Mesodermal cell (in vitro differentiated cells): Measurements from ENCODE around the gene ZNF521.
"Not testable (repeated sequence)": the region's sequence is repeated elsewhere in the genome, so short reads cannot be mapped to it uniquely, and the experiment has no call there.

Source experiments
- H3K27ac ChIP-seq: 2 replicates; pipeline ENCODE4 v1.7.0; 2013; ENCODE audit warnings: mild to moderate bottlenecking, low read depth, low read length, moderate library complexity; ENCODE audit not compliant: severe bottlenecking
- H3K36me3 ChIP-seq: 2 replicates; pipeline ENCODE4 v1.7.1; 2013; ENCODE audit warnings: mild to moderate bottlenecking, low read length, moderate library complexity; ENCODE audit not compliant: control insufficient read depth, insufficient read depth
- H3K4me1 ChIP-seq: one replicate; pipeline ENCODE4 v1.7.1; 2013; ENCODE audit warnings: mild to moderate bottlenecking, low read length; ENCODE audit not compliant: insufficient read depth, control insufficient read depth, poor library complexity, severe bottlenecking
- H3K4me3 ChIP-seq: 2 replicates; pipeline ENCODE4 v1.7.0; 2013; ENCODE audit warnings: low read length, control low read depth, mild to moderate bottlenecking; ENCODE audit not compliant: insufficient read depth, poor library complexity, severe bottlenecking; ENCODE audit errors: extremely low read depth
- H3K9me3 ChIP-seq: 2 replicates; pipeline ENCODE4 v1.7.1; 2013; ENCODE audit warnings: mild to moderate bottlenecking, low read length, moderate library complexity; ENCODE audit not compliant: control insufficient read depth
- WGBS, 2 experiments: methylation state at CpG; one replicate each; pipeline ENCODE4 v1.1.5; 2013; ENCODE audit warnings: missing lambda C conversion rate in 2 of 2; ENCODE audit not compliant: insufficient coverage in 2 of 2; 5-methylcytosine and 5-hydroxymethylcytosine counted together

Gene ZNF521

DNA sequence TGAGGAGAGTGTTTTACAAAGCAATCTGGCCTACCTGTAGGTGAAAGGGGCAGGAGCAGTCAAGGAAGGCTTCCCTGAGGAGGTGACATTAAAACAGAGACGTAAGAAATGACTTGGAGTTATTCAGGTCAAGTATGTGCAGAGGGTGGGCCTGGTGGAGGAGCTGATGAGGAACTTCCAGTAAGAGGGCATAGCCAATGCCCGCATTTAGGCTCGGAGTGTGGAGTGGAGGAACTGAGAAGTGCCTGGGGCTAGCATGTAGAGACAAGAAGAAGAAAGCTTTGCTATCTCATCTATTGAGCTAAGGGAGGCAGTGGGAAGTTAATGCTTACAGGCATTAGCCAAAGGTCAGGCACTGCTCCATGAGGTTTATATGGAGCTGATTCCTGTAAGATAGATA is 312.2 kb downstream of the ZNF521 start:
- Histone ChIP-seq H3K9me3 (no peaks in the 10 kb centered on the region), H3K4me3 (no peak overlapping the region), H3K4me1 (no peaks in the 10 kb centered on the region), H3K36me3 (no peaks in the 10 kb centered on the region), H3K27ac (no peak overlapping the region)
- WGBS, 2 experiments: 86 to 93% methylated on average over 3 of the region's 3 CpGs

- Histone ChIP-seq H3K4me3 (no peak overlapping the region), H3K4me1 (no peaks in the 10 kb centered on the region), H3K9me3 (no peaks in the 10 kb centered on the region), H3K27ac (no peak overlapping the region), H3K36me3 (no peaks in the 10 kb centered on the region)
- 89 to 93% methylated on average over 5 to 8 of the region's 8 CpGs for WGBS, 2 experiments
Measured at GRCh38 chr18:25038261-25038660, 313.7 kb downstream of the ZNF521 start.

- Histone ChIP-seq H3K27ac (no peak overlapping the region), H3K4me3 (no peak overlapping the region), H3K4me1 (no peaks in the 10 kb centered on the region), H3K36me3 (no peaks in the 10 kb centered on the region), H3K9me3 (no peaks in the 10 kb centered on the region)
- 100% methylated on average over 1 to 2 of the region's 4 CpGs for WGBS, 2 experiments
Measured at GRCh38 chr18:25033747-25034471, 318.1 kb downstream of the ZNF521 start.

GRCh38 chr18:25033175-25033574 is 318.8 kb downstream of the ZNF521 start:
- H3K4me1 ChIP-seq, H3K9me3 ChIP-seq, H3K36me3 ChIP-seq, H3K27ac ChIP-seq, H3K4me3 ChIP-seq: not testable (repeated sequence)
- WGBS, 2 experiments: 65 to 73% methylated on average over 4 to 5 of the region's 6 CpGs

- whole genome bisulfite sequencing, 2 experiments: no CpG with 5 or more reads among the region's 1 CpG
- Histone ChIP-seq H3K9me3 (no peaks in the 10 kb centered on the region), H3K27ac (no peak overlapping the region), H3K4me1 (no peaks in the 10 kb centered on the region), H3K4me3 (no peak overlapping the region), H3K36me3 (no peaks in the 10 kb centered on the region)
Measured at GRCh38 chr18:25029802-25030201, 322.2 kb downstream of the ZNF521 start.

DNA sequence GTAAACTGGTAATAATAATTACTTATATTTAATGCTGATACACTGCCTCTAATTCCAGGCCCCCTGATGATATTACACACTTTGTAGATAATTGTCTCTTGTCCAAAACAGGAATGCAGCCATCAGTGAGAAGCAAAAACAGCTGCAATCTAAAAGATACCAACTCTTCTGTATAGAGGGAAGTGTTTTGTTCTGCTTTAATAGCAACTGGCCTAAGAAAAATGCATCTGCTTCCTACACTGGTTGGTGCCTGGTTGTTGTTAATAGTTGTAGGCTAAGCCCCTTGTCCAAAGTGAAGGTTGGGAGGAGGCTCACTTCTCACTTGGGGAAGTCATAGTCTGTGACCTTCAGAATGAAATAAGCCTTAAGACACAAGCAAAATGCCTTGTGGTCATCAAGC is 332.0 kb downstream of the ZNF521 start:
- H3K4me3 ChIP-seq: no peak overlapping the region
- H3K9me3 ChIP-seq: no peaks in the 10 kb centered on the region
- H3K27ac ChIP-seq: no peak overlapping the region
- peaks cover 15% of the 10 kb centered on the region for H3K4me1 ChIP-seq
- no peaks in the 10 kb centered on the region for H3K36me3 ChIP-seq

GRCh38 chr18:25019086-25019860 is 332.7 kb downstream of the ZNF521 start:
- H3K4me1 ChIP-seq: peaks cover 15% of the 10 kb centered on the region
- H3K4me3 ChIP-seq: no peak overlapping the region
- H3K36me3 ChIP-seq: no peaks in the 10 kb centered on the region
- peak overlapping the region; percentile 62 for H3K27ac ChIP-seq
- 90% methylated on average over 5 to 6 of the region's 8 CpGs for WGBS, 2 experiments
- no peaks in the 10 kb centered on the region for H3K9me3 ChIP-seq

DNA sequence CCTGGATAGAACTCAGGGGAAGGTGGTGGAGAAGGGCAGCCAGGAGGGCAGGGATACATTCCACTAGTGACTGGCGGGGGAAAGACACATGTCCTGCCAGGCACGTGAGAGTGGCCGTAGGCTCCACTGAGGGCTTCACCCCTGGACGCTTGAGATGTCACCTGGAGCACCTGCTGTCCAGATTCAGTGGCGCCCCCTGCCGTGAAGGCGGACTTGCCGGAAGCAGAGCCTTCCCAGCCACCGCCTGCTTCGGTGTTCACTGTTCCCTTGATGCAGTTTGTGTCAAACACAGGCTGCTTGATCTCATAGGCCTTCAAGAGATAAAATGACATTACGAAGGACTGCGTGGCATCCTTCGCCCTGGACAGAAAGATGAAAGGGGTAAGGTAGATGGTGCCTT is 335.3 kb downstream of the ZNF521 start:
- no peaks in the 10 kb centered on the region for H3K9me3 ChIP-seq
- WGBS, 2 experiments: 96 to 98% methylated on average over 13 of the region's 13 CpGs
- H3K36me3 ChIP-seq: no peaks in the 10 kb centered on the region
- H3K4me1 ChIP-seq: peaks cover 15% of the 10 kb centered on the region
- no peak overlapping the region for H3K4me3 ChIP-seq
- H3K27ac ChIP-seq: no peak overlapping the region

DNA sequence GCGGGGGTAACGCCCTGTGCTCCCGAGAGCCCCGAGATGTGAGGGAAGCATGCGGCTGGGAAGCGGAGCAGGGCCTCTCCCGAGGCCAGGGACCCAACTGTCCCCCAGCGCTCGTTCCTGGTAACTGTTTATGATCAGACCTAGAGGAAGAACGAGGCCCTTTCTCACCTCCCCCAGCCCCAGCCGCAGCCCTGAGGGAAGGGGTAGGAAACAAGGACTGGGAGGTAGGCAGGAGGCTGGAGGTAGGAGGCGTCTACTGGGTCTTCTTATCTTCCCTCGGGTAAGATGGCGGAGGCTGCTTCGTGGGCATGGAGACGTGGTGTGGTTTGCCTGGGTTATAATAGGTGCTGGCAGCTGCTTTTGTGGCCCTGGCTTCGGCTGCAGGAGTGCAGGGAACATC is 335.8 kb downstream of the ZNF521 start:
- H3K9me3 ChIP-seq: no peaks in the 10 kb centered on the region
- H3K27ac ChIP-seq: no peak overlapping the region
- no peaks in the 10 kb centered on the region for H3K36me3 ChIP-seq
- H3K4me3 ChIP-seq: no peak overlapping the region
- H3K4me1 ChIP-seq: peaks cover 15% of the 10 kb centered on the region
- WGBS, 2 experiments: 93 to 94% methylated on average over 4 to 11 of the region's 17 CpGs
